ENCODE data around the gene MT1HL1. TPM values are rescaled to one million over a fixed set of nuclear protein-coding genes. Genes with fewer than 3 reads are reported as not detected.

MT1HL1 gene
- polyA plus RNA-seq, 1 experiment, result not detected

DNA sequence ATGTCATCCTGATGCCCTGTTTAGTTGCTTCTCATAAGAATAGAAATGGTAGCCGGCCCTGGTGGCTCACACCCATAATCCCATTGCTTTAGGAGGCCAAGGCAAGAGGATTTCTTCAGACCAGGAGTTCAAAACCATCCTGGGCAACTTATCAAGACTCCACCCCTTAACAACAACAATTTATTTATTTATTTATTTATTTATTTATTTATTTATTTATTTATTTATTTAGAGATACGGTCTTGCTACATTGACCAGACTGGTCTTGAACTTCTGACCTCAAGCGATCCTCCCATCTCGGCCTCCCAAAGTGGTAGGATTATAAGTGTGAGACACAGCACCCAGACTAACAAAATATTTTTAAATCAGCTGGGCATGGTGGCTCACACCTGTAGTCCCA lies 4.0 kb downstream of the MT1HL1 start:
- TF ChIP-seq CTCF (IDR thresholded peaks at IDR 0.05; ENCODE audit: insufficient read depth, low read depth, low read length), result no peak
- Histone ChIP-seq H3K27me3 (ENCODE audit: control insufficient read depth, insufficient read depth, low read length) (no peaks in the 10 kb centered on the region), H3K4me3 (ENCODE audit: low read depth, low read length) (no peak overlapping the region), H3K36me3 (ENCODE audit: control insufficient read depth, insufficient read depth, low read length) (no peaks in the 10 kb centered on the region)
- CTCF ChIA-PET, result interaction anchor here (0.6 kb wide), 1 partner anchor 9 kb away, joined by 3 read pairs; no protein-coding TSS in a partner anchor
- POLR2A ChIA-PET, result no interaction called here
- DNase-seq (ENCODE audit: low read depth), result no peak

DNA sequence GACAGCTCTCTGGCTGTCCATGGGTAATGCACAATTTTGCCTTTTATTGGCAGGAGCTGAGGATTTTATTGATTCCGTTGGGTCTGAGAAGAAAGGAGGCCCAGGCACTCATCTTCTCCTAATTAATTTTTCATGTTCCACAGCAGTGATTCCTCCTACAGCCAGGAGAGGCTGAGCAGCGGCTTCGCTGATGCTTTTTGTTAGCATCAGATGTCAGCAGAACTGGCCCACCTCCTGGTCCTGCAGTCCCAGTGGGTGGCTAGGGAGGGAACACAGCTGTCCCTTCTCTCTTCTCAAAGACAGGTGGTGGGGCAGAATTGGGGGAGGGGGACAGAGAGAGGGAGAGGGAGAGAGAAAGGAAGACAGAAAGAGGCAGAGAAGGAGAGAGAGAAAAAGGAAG lies 5.7 kb downstream of the MT1HL1 start:
- POLR2A ChIA-PET, result no interaction called here
- TF ChIP-seq CTCF (IDR thresholded peaks at IDR 0.05; ENCODE audit: insufficient read depth, low read depth, low read length), result no peak
- Histone ChIP-seq H3K36me3 (ENCODE audit: control insufficient read depth, insufficient read depth, low read length) (no peaks in the 10 kb centered on the region), H3K27me3 (ENCODE audit: control insufficient read depth, insufficient read depth, low read length) (no peaks in the 10 kb centered on the region), H3K4me3 (ENCODE audit: low read depth, low read length) (no peak overlapping the region)
- CTCF ChIA-PET, result no interaction called here
- DNase-seq (ENCODE audit: low read depth), result no peak

GRCh38 chr1:236997882-236998281 lies 6.4 kb downstream of the MT1HL1 start:
- POLR2A ChIA-PET, result no interaction called here
- no peak overlapping the region for H3K4me3 ChIP-seq (ENCODE audit: low read depth, low read length)
- TF ChIP-seq CTCF (IDR thresholded peaks at IDR 0.05; ENCODE audit: insufficient read depth, low read depth, low read length), result no peak
- no peaks in the 10 kb centered on the region for H3K27me3 ChIP-seq (ENCODE audit: control insufficient read depth, insufficient read depth, low read length)
- no peak for DNase-seq (ENCODE audit: low read depth)
- H3K36me3 ChIP-seq (ENCODE audit: control insufficient read depth, insufficient read depth, low read length), result no peaks in the 10 kb centered on the region
- CTCF ChIA-PET, result no interaction called here

DNA sequence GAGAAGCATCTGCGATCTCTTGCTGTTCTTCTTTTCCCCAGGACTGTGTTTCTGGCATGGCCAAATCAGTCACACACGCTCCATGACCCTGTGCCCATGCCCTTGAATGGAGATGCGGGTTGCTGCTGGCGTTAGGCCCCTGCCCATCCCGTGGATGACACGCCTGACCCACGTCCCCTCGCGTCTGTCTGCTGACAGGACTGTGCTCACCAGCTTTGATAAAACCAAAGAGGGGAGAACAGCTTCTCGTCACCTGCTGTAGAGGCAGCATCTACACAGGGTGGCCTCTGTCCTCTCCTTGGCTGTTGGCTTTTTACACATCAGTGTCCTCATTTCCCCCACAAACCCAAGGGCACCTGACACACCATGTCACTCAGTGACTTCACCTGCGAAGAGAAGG lies 6.9 kb downstream of the MT1HL1 start:
- ChIA-PET POLR2A (no interaction called here), CTCF (no interaction called here)
- no peak overlapping the region for H3K4me3 ChIP-seq (ENCODE audit: low read depth, low read length)
- no peaks in the 10 kb centered on the region for H3K27me3 ChIP-seq (ENCODE audit: control insufficient read depth, insufficient read depth, low read length)
- DNase-seq (ENCODE audit: low read depth), result no peak
- H3K36me3 ChIP-seq (ENCODE audit: control insufficient read depth, insufficient read depth, low read length), result no peaks in the 10 kb centered on the region
- no peak for TF ChIP-seq CTCF (IDR thresholded peaks at IDR 0.05; ENCODE audit: insufficient read depth, low read depth, low read length)

DNA sequence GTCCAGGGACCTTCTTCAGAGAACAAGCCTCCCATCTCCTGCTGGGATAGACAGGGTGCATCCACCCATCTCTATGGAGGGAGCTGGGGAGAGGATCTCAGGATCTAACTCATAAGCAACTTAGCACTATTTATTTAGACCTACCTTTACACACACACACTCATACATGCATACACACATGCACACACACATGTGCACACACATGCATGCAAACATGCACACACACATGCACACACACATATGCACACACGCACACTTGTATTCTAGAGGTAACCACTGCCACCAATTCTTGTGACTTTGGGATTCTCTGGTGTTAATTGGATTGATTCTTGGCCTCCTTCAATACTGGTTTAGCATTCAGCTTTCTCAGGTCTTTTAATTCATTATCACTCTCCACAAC lies 9.8 kb downstream of the MT1HL1 start:
- POLR2A ChIA-PET, result no interaction called here
- CTCF ChIA-PET, result no interaction called here
- no peaks in the 10 kb centered on the region for H3K27me3 ChIP-seq (ENCODE audit: control insufficient read depth, insufficient read depth, low read length)
- H3K4me3 ChIP-seq (ENCODE audit: low read depth, low read length), result no peak overlapping the region
- TF ChIP-seq CTCF (IDR thresholded peaks at IDR 0.05; ENCODE audit: insufficient read depth, low read depth, low read length), result no peak
- H3K36me3 ChIP-seq (ENCODE audit: control insufficient read depth, insufficient read depth, low read length), result no peaks in the 10 kb centered on the region
- no peak for DNase-seq (ENCODE audit: low read depth)
